Thyroid gland (tissue), 4 donors: Measurements from ENCODE around the gene PMFBP1. TPM values are rescaled to one million over a fixed set of nuclear protein-coding genes. Genes with fewer than 3 reads are reported as not detected.

Experiments used
- DNase-seq, 2 donors: peaks; one replicate each; pipeline ENCODE4 v3.0.0-alpha.2; 2019
- H3K27ac ChIP-seq, 3 donors: fragments of 200-600 bp; sonication (generic); 1 replicate in 2 of 3; 2 replicates in 1 of 3; pipeline ENCODE4 v1.5.1; 2016 to 2019; ENCODE audit warnings: mild to moderate bottlenecking in 1 of 3, moderate library complexity in 1 of 3
- H3K27me3 ChIP-seq: fragments of 200-600 bp; sonication (generic); one replicate; pipeline ENCODE4 v1.5.1; 2019
- H3K36me3 ChIP-seq, 2 donors: fragments of 200-600 bp; sonication (generic); one replicate each; pipeline ENCODE4 v1.5.1; 2016 to 2019
- H3K4me1 ChIP-seq, 2 donors: fragments of 200-600 bp; sonication (generic); one replicate each; pipeline ENCODE4 v1.5.1; 2017 to 2019
- H3K4me3 ChIP-seq, 3 donors: fragments of 200-600 bp; sonication (generic); replicated peaks in 1 of 3; 1 replicate in 2 of 3; 2 replicates in 1 of 3; pipeline ENCODE4 v1.5.1; 2016; ENCODE audit warnings: mild to moderate bottlenecking in 1 of 3
- H3K9me3 ChIP-seq: fragments of 200-600 bp; sonication (generic); one replicate; pipeline ENCODE4 v1.5.1; 2017
- CTCF ChIP-seq, 6 experiments: fragments of 200-600 bp in 3 of 6; fragments of 450-650 bp in 3 of 6; sonication (generic) in 3 of 6; IDR thresholded peaks; one replicate each; pipeline ENCODE4 v1.5.1; 2016 to 2019; ENCODE audit warnings: antibody characterized with exemption in 6 of 6, mild to moderate bottlenecking in 2 of 6, inconsistent platforms in 1 of 6, moderate library complexity in 1 of 6
- POLR2A ChIP-seq, 2 donors: fragments of 450-650 bp; IDR thresholded peaks; one replicate each; pipeline ENCODE4 v1.6.1; 2017; ENCODE audit warnings: antibody characterized with exemption in 2 of 2, mild to moderate bottlenecking in 2 of 2, moderate library complexity in 1 of 2
- WGBS, 2 donors: methylation state at CpG; one replicate each; pipeline ENCODE4 v1.1.5; 2017; 5-methylcytosine and 5-hydroxymethylcytosine counted together
- intact Hi-C: fragments of 100-400 bp; cut with DNase I; formaldehyde crosslinking; loops from one replicate; pipeline ENCODE4 v1.15.1; 2023
- total RNA-seq, 4 donors: library from RNA; depleted of rRNA; stranded (reverse); fragments of >200 nt; gene quantifications; one replicate each; pipeline ENCODE4 v1.2.3, GENCODE V29; 2016

PMFBP1 gene
- total RNA-seq, 4 donors from 2014 or later = 0.54 to 0.88 (median 0.67) TPM; not detected in 1

GRCh38 chr16:72203401-72203800 lies 31.4 kb upstream of the PMFBP1 start:
- WGBS, 2 donors = 64 to 86% methylated on average over 6 of the region's 6 CpGs
- intact Hi-C loops = no loop called here
- no peak for DNase-seq
- H3K27me3 ChIP-seq = no peaks in the 10 kb centered on the region
- peaks cover 2 to 5% of the 10 kb centered on the region in 2 donors for H3K4me1 ChIP-seq
- H3K36me3 ChIP-seq = no peaks in the 10 kb centered on the region
- no peak overlapping the region for H3K27ac ChIP-seq
- H3K4me3 ChIP-seq = no peak overlapping the region
- TF ChIP-seq CTCF (IDR thresholded peaks at IDR 0.05) (no peak), POLR2A (IDR thresholded peaks at IDR 0.05) (no peak)
- H3K9me3 ChIP-seq = no peaks in the 10 kb centered on the region

GRCh38 chr16:72202014-72202413 lies 30.1 kb upstream of the PMFBP1 start:
- H3K4me3 ChIP-seq = no peak overlapping the region
- no peaks in the 10 kb centered on the region for H3K9me3 ChIP-seq
- intact Hi-C loops = no loop called here
- no peak overlapping the region for H3K27ac ChIP-seq
- no peaks in the 10 kb centered on the region for H3K36me3 ChIP-seq
- no peaks in the 10 kb centered on the region for H3K27me3 ChIP-seq
- no peak for TF ChIP-seq POLR2A (IDR thresholded peaks at IDR 0.05)
- no peak for TF ChIP-seq CTCF (IDR thresholded peaks at IDR 0.05)
- peaks cover 5 to 14% of the 10 kb centered on the region in 2 donors for H3K4me1 ChIP-seq
- no peak for DNase-seq
- 82 to 91% methylated on average over 2 of the region's 2 CpGs for WGBS, 2 donors

GRCh38 chr16:72201387-72201786 lies 29.4 kb upstream of the PMFBP1 start:
- H3K4me3 ChIP-seq = no peak overlapping the region
- no peak for DNase-seq
- H3K4me1 ChIP-seq = peaks cover 5 to 14% of the 10 kb centered on the region in 2 donors
- TF ChIP-seq CTCF (IDR thresholded peaks at IDR 0.05) (no peak), POLR2A (IDR thresholded peaks at IDR 0.05) (no peak)
- WGBS, 2 donors = 89 to 91% methylated on average over 2 of the region's 2 CpGs
- H3K27ac ChIP-seq = no peak overlapping the region
- intact Hi-C loops = no loop called here
- no peaks in the 10 kb centered on the region for H3K27me3 ChIP-seq
- no peaks in the 10 kb centered on the region for H3K36me3 ChIP-seq
- no peaks in the 10 kb centered on the region for H3K9me3 ChIP-seq

- Histone ChIP-seq H3K27ac (no peak overlapping the region), H3K36me3 (no peaks in the 10 kb centered on the region)
Measured at GRCh38 chr16:72199761-72200337, 27.9 kb upstream of the PMFBP1 start.

More at GRCh38 chr16:72199761-72200337, 27.9 kb upstream of the PMFBP1 start:
- intact Hi-C loops = no loop called here
- DNase-seq = no peak
- no peak for TF ChIP-seq POLR2A (IDR thresholded peaks at IDR 0.05)
- TF ChIP-seq CTCF (IDR thresholded peaks at IDR 0.05) = no peak
- peaks cover 5 to 14% of the 10 kb centered on the region in 2 donors for H3K4me1 ChIP-seq
- no peaks in the 10 kb centered on the region for H3K27me3 ChIP-seq
- H3K4me3 ChIP-seq = no peak overlapping the region
- WGBS, 2 donors = 91% methylated on average over 5 of the region's 5 CpGs
- H3K9me3 ChIP-seq = no peaks in the 10 kb centered on the region
